SK-N-MC (cell line): ENCODE measurements around the gene KIAA0753.
A peak's percentile ranks its signal among the peaks of the same experiment; 100 is the strongest.

Experiments used
- DNase-seq: peaks from one replicate; pipeline ENCODE4 v3.0.0-alpha.2; 2011; ENCODE audit warnings: low read depth, low spot score
- H3K27ac ChIP-seq: fragments of 200-600 bp; sonication (generic); 2 replicates; pipeline ENCODE4 v1.5.1; 2016; ENCODE audit warnings: mixed run types
- H3K36me3 ChIP-seq: fragments of 200-600 bp; sonication (generic); 2 replicates; pipeline ENCODE4 v1.6.1; 2017; ENCODE audit warnings: antibody characterized with exemption, low read length, mixed read lengths; ENCODE audit not compliant: insufficient read depth
- H3K4me3 ChIP-seq: fragments of 200-600 bp; sonication (generic); 2 replicates; pipeline ENCODE4 v1.5.1; 2016
- H3K9ac ChIP-seq: fragments of 200-600 bp; sonication (generic); 2 replicates; pipeline ENCODE4 v1.8.0; 2017; ENCODE audit warnings: mixed run types, mixed read lengths; ENCODE audit not compliant: insufficient read length
- H3K9me3 ChIP-seq: fragments of 200-600 bp; sonication (generic); 2 replicates; pipeline ENCODE4 v1.6.1; 2017; ENCODE audit warnings: low read depth, mild to moderate bottlenecking, antibody characterized with exemption, low read length, moderate library complexity, mixed read lengths
- EZH2 ChIP-seq: fragments of 200-600 bp; sonication (generic); IDR thresholded peaks from one replicate; pipeline ENCODE4 v1.6.1; 2017; ENCODE audit warnings: antibody characterized with exemption
- FOXP2 ChIP-seq: optimal IDR thresholded peaks from 2 replicates; pipeline ENCODE3; 2011; ENCODE audit warnings: mild to moderate bottlenecking, moderate library complexity; ENCODE audit not compliant: insufficient read depth; ENCODE audit errors: extremely low read length, control extremely low read depth
- POLR2AphosphoS5 ChIP-seq: IDR thresholded peaks from 2 replicates; pipeline ENCODE4 v1.6.1; 2012; ENCODE audit warnings: mild to moderate bottlenecking, low read depth, low read length, borderline replicate concordance

Gene KIAA0753

DNA sequence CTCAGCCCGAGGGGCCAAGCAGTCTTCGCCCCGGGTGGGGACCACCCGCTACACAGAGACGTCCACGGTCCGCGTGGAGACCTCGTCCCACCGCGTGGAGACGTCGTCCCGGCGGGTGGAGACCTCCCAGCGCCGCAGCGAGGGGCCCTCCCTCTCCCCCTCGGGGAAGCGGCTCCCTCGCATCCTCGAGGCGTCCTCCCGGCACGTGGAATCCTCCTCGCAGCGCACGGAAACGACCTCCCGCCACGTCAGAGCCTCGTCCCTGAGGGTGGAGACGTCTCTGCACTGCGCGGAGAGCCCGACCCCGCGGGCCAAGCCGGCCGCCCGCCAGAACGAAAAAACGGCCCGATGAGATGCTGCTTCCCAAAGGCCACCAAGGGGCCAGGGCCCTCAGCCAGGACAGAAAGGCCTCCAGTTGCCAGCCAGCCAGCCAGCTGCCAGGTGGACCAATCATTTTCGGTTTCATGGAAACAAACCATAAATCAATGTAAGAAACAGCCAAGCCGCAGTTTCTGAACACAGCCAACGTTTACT lies 11.5 kb upstream of the KIAA0753 start:
- Histone ChIP-seq H3K9me3 (no peaks in the 10 kb centered on the region), H3K36me3 (peaks cover 32% of the 10 kb centered on the region), H3K4me3 (peak overlapping the region; percentile 92), H3K27ac (no peak overlapping the region), H3K9ac (peak overlapping the region; percentile 81)
- TF ChIP-seq POLR2AphosphoS5 (no peak), EZH2 (no peak), FOXP2 (no peak)
- no peak for DNase-seq

DNA sequence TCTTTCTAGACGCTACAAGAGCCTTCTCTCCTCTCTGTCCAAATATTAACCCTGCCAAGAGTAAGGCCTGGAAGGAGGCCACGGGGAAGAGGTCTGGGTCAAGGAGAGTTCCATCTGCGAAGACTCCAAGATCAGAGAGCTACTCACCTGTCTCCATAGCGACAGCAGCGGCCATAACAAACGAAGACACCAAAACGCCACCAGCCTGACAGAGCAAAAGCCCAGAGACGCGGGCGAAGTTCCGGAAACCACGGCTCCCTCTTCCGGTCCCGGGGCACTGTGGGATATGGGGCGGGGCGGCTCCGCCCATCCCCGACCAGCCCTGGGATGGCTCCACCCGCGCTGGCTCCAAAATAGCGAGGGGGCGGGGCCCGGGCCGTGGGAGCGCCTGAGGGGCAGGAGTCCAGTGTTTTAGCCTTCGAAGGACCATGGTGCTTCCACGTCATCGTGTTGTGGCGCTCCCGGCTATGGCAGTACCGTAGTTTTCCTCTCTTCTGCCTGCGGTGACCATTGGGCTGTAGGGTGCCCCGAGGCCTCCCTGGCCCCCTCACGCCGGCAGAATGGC lies 10.9 kb upstream of the KIAA0753 start, which contains the start of the genes C17orf100 and MED31:
C17orf100 (plus strand) TSS at position 409 of the 565 bp plus-strand sequence; CDS start at position 561, 152 bp downstream.
MED31 (minus strand) TSS at position 252 of the 565 bp plus-strand sequence; CDS start at position 175, 77 bp downstream.
- Histone ChIP-seq H3K4me3 (peak within 1 kb of the TSS; percentile 92), H3K36me3 (peaks cover 32% of the 10 kb centered on the region), H3K27ac (peak within 1 kb of the TSS; percentile 96), H3K9ac (peak within 1 kb of the TSS; percentile 95), H3K9me3 (no peaks in the 10 kb centered on the region)
- TF ChIP-seq EZH2 (no peak), FOXP2 (no peak), POLR2AphosphoS5 (peak; percentile 82)
- no peak for DNase-seq

DNA sequence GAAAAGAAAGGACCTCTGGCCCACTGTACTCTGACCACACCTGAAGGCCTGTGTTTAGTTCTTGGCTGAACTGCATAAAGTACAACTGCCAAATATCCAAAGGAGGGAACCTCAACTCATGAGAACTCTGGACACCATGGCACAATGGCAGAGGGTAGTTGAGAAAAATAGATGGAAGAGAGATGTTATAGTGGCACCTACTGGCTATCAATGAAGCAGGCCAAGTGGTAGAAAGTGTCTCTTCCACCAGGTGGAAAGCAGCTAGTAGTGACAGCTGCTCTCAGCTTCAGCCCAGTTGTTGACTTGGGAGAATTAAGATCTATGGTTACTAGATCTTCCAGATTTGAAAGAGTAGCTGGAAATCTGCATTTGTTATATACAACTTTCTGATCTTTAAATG lies 7.7 kb upstream of the KIAA0753 start:
- TF ChIP-seq FOXP2 (no peak), POLR2AphosphoS5 (no peak), EZH2 (no peak)
- H3K4me3 ChIP-seq, result no peak overlapping the region
- no peak overlapping the region for H3K27ac ChIP-seq
- no peak for DNase-seq
- H3K36me3 ChIP-seq, result peaks cover 62% of the 10 kb centered on the region
- H3K9me3 ChIP-seq, result no peaks in the 10 kb centered on the region
- no peak overlapping the region for H3K9ac ChIP-seq

DNA sequence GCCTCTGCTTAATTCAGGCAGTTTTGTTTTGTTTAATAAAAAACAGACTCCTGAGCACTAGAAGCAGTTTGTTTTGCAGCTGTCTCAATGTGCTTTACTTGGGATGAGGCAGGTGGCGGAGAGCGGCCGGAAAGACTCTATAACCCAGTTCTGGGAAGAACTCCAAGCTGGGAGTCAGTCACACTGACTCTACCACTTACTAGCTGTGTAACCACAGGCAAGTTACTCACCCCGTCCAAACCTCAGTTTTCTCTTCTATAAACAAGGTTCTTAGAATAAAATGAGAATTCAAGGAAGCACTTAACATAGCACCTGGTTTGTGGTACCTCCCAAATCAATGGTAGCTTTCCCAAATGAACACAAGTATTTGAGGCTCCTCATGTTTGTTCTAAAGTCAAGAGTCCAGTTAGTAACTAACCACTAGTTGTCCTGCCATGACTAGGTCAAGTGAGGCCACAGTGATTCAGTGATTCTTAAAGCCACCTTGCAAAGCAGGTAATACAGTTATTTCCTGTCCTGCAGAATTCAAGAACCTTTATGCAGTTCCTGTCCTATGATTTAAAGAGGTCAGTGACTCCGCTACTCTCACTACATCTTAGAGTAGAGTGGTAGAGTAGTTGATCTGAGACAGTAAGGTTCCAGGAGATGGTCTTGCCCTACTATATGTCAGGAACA lies 3.1 kb upstream of the KIAA0753 start:
- TF ChIP-seq POLR2AphosphoS5, result no peak
- TF ChIP-seq EZH2, result no peak
- no peak for TF ChIP-seq FOXP2
- Histone ChIP-seq H3K9me3 (no peaks in the 10 kb centered on the region), H3K27ac (0 out of 2 replicates have a peak overlapping the region, but pooled peaks have one; percentile 25), H3K36me3 (peaks cover 56% of the 10 kb centered on the region), H3K4me3 (no peak overlapping the region), H3K9ac (no peak overlapping the region)
- DNase-seq, result no peak

DNA sequence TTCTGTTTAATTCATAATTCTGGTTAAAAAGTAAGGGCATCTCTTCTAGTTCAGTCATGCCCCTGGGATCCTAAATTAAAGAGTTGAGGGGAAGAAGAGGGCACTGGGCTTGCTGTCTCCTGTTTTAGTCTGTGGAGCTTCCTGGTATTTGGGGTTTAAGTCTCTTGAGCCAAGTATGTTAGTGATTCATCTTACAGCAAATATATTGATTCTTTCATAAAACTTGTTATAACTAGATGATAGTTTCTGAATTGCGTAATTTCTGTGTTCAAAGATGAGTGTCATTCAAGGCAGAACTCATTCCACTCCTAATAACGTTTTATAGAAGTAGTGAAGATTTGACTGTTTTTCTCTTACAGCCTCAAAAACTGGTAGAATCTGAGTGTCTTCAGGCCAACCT lies 2.1 kb upstream of the KIAA0753 start:
- Histone ChIP-seq H3K36me3 (peaks cover 46% of the 10 kb centered on the region), H3K27ac (peak overlapping the region; percentile 16; the same call in 1 of the 2 replicates), H3K9me3 (no peaks in the 10 kb centered on the region), H3K9ac (peak overlapping the region; percentile 88), H3K4me3 (peak overlapping the region; percentile 93; the same call in 1 of the 2 replicates)
- no peak for DNase-seq
- TF ChIP-seq POLR2AphosphoS5 (no peak), EZH2 (no peak), FOXP2 (no peak)

DNA sequence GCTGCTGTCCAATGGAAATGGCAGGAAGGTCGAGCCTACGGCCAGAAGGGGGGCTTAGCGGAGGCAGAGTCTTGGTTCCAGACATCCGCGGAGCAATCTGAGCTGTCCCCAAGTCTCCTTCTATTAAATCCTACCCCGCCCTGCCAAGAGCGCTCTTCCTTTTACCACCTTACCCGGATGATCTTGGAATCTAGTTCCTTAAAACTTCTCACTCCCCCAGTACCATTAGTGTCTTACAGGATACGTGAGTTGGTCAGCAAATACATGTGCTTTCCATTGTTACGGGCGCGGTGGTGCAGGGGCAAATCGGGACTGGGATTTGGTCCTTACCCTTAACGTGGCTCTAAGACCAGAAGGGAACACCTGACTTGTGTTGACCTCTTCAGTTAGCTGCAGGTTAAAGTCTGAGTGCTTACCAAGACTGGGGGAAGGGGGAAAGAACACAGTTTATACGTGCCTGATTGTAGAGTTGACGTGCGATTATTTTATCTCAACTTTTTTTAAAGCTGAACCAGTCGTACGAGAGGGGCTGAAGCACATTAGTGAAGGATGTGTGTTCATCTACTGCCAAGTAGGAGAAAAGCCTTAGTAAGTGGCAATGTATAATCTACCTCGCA lies 844 bp upstream of the KIAA0753 start:
- no peak for DNase-seq
- Histone ChIP-seq H3K9me3 (no peaks in the 10 kb centered on the region), H3K36me3 (peaks cover 40% of the 10 kb centered on the region), H3K9ac (peak overlapping the region; percentile 88), H3K4me3 (peak overlapping the region; percentile 93), H3K27ac (no peak overlapping the region; the same call in 1 of the 2 replicates)
- TF ChIP-seq EZH2, result no peak
- no peak for TF ChIP-seq POLR2AphosphoS5
- no peak for TF ChIP-seq FOXP2

DNA sequence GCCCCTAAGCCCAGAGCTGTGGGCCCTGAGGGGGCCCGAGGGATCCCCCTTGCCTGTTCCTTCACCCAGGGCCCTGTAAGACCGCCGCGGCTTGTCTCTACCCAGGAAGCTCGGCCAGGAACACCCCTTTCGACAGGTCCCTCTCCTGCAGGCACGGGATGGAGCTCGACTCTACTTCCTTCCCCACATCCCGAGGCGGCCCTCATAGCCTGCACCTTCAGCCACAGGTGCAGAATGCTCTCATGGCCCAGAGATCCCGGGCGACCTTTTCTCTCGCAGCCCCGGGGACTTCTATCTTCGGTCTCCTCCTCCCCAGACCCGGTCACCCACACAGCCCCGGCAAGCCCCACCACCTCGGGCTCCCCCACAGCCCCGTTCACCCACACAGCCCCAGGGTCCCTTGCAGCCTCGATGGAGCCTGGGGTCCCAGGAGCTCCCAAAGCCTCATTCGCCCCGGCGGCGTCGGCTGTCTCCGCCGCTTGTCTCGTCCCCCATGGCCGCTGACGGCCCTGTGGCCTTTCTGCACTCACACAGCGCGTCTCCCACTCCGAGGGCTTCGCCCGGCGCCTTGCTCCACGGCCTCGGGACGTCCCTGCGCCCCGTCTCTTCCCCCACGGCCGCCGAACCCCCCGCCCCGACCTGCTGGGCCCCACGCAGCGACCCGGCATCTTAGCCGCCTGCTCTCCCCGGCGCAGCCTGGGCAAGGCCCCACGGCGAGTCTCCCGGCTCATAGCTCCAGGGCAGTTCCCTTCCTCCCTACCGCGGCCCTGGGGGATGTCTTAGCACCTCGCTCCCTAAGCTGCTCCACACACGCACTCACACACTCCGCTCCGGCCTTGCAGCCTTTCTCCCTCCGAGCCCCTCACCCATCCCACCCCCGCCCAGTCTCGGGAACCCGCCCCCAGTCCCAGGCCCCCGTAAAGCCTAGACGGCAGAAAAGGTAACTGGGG lies 650 bp downstream of the KIAA0753 start:
- DNase-seq, result no peak
- Histone ChIP-seq H3K27ac (no peak overlapping the region; the same call in 1 of the 2 replicates), H3K4me3 (peak overlapping the region; percentile 93), H3K36me3 (peaks cover 32% of the 10 kb centered on the region), H3K9ac (peak overlapping the region; percentile 88), H3K9me3 (no peaks in the 10 kb centered on the region)
- no peak for TF ChIP-seq EZH2
- TF ChIP-seq POLR2AphosphoS5, result no peak
- TF ChIP-seq FOXP2, result no peak

DNA sequence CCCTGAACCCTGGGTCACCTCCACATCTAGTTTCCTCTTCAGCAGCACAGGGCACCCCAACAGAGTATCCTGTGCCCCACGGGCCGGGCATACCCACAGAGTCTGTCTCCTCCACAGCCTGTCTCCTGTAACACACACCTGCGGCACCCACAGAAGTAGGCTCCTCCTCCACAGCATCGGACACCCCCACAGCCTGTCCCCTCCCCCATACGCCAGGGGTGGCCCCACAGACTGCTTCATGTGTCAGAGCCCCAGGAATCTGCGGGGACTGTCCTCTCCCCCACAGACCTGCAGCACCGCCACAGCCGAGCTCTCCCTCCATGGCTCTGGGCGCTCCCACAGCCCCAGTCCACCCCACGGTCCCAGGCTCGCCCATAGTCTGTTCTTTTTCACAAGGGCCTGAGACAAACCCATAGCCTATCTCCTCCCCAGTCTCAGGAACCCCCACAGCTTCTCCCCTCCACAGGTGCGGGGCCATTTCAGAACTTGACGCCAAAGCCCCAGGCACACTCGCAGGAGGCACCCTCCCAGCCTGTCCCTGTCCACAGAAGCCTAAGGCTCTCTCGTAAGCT lies 1.4 kb downstream of the KIAA0753 start:
- H3K9ac ChIP-seq, result peak overlapping the region; percentile 88
- H3K9me3 ChIP-seq, result no peaks in the 10 kb centered on the region
- TF ChIP-seq EZH2 (no peak), FOXP2 (no peak), POLR2AphosphoS5 (no peak)
- peaks cover 32% of the 10 kb centered on the region for H3K36me3 ChIP-seq
- DNase-seq, result no peak
- no peak overlapping the region for H3K27ac ChIP-seq
- peak overlapping the region; percentile 93 for H3K4me3 ChIP-seq
